ENCODE results near the gene TMEM213.

Gene TMEM213

GRCh38 chr7:138753150-138753518 lies 44.7 kb upstream of the TMEM213 start:
- TF ChIP-seq CTCF (IDR thresholded peaks at IDR 0.05; ENCODE audit: low read depth, low read length, poor library complexity, severe bottlenecking) (no peak), EZH2phosphoT487 (IDR thresholded peaks at IDR 0.05; ENCODE audit: borderline replicate concordance, low read length) (no peak)

GRCh38 chr7:138753610-138754009 lies 44.2 kb upstream of the TMEM213 start:
- no peak for TF ChIP-seq CTCF (IDR thresholded peaks at IDR 0.05; ENCODE audit: low read depth, low read length, poor library complexity, severe bottlenecking)
- no peak for TF ChIP-seq EZH2phosphoT487 (IDR thresholded peaks at IDR 0.05; ENCODE audit: borderline replicate concordance, low read length)
- Histone ChIP-seq H3K4me3 (ENCODE audit: low read length) (no peak overlapping the region), H3K9me2 (replicated peaks; ENCODE audit: control insufficient read depth, low read length) (no peaks in the 10 kb centered on the region), H3K4me2 (ENCODE audit: low read length) (no peak overlapping the region), H3K9me3 (ENCODE audit: control insufficient read depth, insufficient read depth, low read length) (no peaks in the 10 kb centered on the region), H3F3A (ENCODE audit: control insufficient read depth, insufficient read depth) (no peaks in the 10 kb centered on the region), H3K36me3 (ENCODE audit: control insufficient read depth, low read length) (no peaks in the 10 kb centered on the region), H3K79me2 (ENCODE audit: control insufficient read depth, low read length) (no peaks in the 10 kb centered on the region), H3K27me3 (ENCODE audit: control insufficient read depth, low read length) (no peaks in the 10 kb centered on the region), H3K27ac (ENCODE audit: low read depth, low read length) (no peak overlapping the region), H3K4me1 (ENCODE audit: control insufficient read depth, low read length) (no peaks in the 10 kb centered on the region), H4K20me1 (ENCODE audit: control insufficient read depth, insufficient read depth, low read depth, low read length) (no peaks in the 10 kb centered on the region)

More at GRCh38 chr7:138753150-138753518, 44.7 kb upstream of the TMEM213 start:
- no peaks in the 10 kb centered on the region for H3K9me2 ChIP-seq (replicated peaks; ENCODE audit: control insufficient read depth, low read length)
- no peak overlapping the region for H3K4me3 ChIP-seq (ENCODE audit: low read length)
- H3K79me2 ChIP-seq (ENCODE audit: control insufficient read depth, low read length) = no peaks in the 10 kb centered on the region
- no peaks in the 10 kb centered on the region for H4K20me1 ChIP-seq (ENCODE audit: control insufficient read depth, insufficient read depth, low read depth, low read length)
- no peaks in the 10 kb centered on the region for H3K27me3 ChIP-seq (ENCODE audit: control insufficient read depth, low read length)
- no peaks in the 10 kb centered on the region for H3F3A ChIP-seq (ENCODE audit: control insufficient read depth, insufficient read depth)
- H3K27ac ChIP-seq (ENCODE audit: low read depth, low read length) = no peak overlapping the region
- no peaks in the 10 kb centered on the region for H3K9me3 ChIP-seq (ENCODE audit: control insufficient read depth, insufficient read depth, low read length)
- no peak overlapping the region for H3K4me2 ChIP-seq (ENCODE audit: low read length)
- no peaks in the 10 kb centered on the region for H3K36me3 ChIP-seq (ENCODE audit: control insufficient read depth, low read length)
- H3K4me1 ChIP-seq (ENCODE audit: control insufficient read depth, low read length) = no peaks in the 10 kb centered on the region

GRCh38 chr7:138755331-138755747 lies 42.5 kb upstream of the TMEM213 start:
- Histone ChIP-seq H3F3A (ENCODE audit: control insufficient read depth, insufficient read depth) (no peaks in the 10 kb centered on the region), H3K4me1 (ENCODE audit: control insufficient read depth, low read length) (no peaks in the 10 kb centered on the region), H3K4me2 (ENCODE audit: low read length) (no peak overlapping the region), H3K36me3 (ENCODE audit: control insufficient read depth, low read length) (no peaks in the 10 kb centered on the region), H3K27me3 (ENCODE audit: control insufficient read depth, low read length) (no peaks in the 10 kb centered on the region), H3K4me3 (ENCODE audit: low read length) (no peak overlapping the region), H4K20me1 (ENCODE audit: control insufficient read depth, insufficient read depth, low read depth, low read length) (no peaks in the 10 kb centered on the region), H3K27ac (ENCODE audit: low read depth, low read length) (no peak overlapping the region), H3K79me2 (ENCODE audit: control insufficient read depth, low read length) (no peaks in the 10 kb centered on the region), H3K9me2 (replicated peaks; ENCODE audit: control insufficient read depth, low read length) (no peaks in the 10 kb centered on the region), H3K9me3 (ENCODE audit: control insufficient read depth, insufficient read depth, low read length) (no peaks in the 10 kb centered on the region)
- no peak for TF ChIP-seq CTCF (IDR thresholded peaks at IDR 0.05; ENCODE audit: low read depth, low read length, poor library complexity, severe bottlenecking)
- TF ChIP-seq EZH2phosphoT487 (IDR thresholded peaks at IDR 0.05; ENCODE audit: borderline replicate concordance, low read length) = no peak

Data from DOHH2 (cell line).